ENCODE measurements around the gene PTPRG.

GRCh38 chr3:62318752-62319569 lies 757.6 kb downstream of the PTPRG start:
- TF ChIP-seq CTCF (IDR thresholded peaks at IDR 0.05): no peak
- TF ChIP-seq POLR2A (IDR thresholded peaks at IDR 0.05): peak; percentile 68 to 76

All from adrenal gland (tissue), 5 donors.